MG63 (cell line): ENCODE results near the gene CDC42EP1. TPM values are rescaled to one million over a fixed set of nuclear protein-coding genes. Genes with fewer than 3 reads are reported as not detected.
"Not testable (repeated sequence)": the region's sequence is repeated elsewhere in the genome, so short reads cannot be mapped to it uniquely, and the experiment has no call there.

Experiments used
- DNase-seq: peaks from one replicate; pipeline ENCODE4 v3.0.0-alpha.2; 2020
- H3K27me3 ChIP-seq: fragments of 250-450 bp; sonication (Bioruptor Pico); 2 replicates; pipeline ENCODE4 v1.5.1; 2020; ENCODE audit warnings: mild to moderate bottlenecking, moderate library complexity
- H3K36me3 ChIP-seq: fragments of 250-450 bp; sonication (Bioruptor Pico); 2 replicates; pipeline ENCODE4 v1.5.1; 2020; ENCODE audit warnings: mild to moderate bottlenecking, moderate library complexity
- H3K4me3 ChIP-seq: fragments of 250-450 bp; sonication (Bioruptor Pico); 2 replicates; pipeline ENCODE4 v1.5.1; 2020; ENCODE audit warnings: mild to moderate bottlenecking, moderate library complexity
- H3K9me3 ChIP-seq: fragments of 250-450 bp; sonication (Bioruptor Pico); 2 replicates; pipeline ENCODE4 v1.5.1; 2020; ENCODE audit warnings: mild to moderate bottlenecking, moderate library complexity
- total RNA-seq: library from RNA; depleted of rRNA; stranded (reverse); fragments of >200 nt; shearing (Covaris generic); gene quantifications from 2 replicates; pipeline ENCODE4 v1.2.3, GENCODE V29; 2014; ENCODE audit warnings: low replicate concordance

CDC42EP1 gene
- total RNA-seq, 1 experiment from 2014 or later = 38.5 TPM

- not testable (repeated sequence) for H3K36me3 ChIP-seq, H3K4me3 ChIP-seq, H3K9me3 ChIP-seq, H3K27me3 ChIP-seq, DNase-seq
Measured at GRCh38 chr22:37591081-37591480, 30.8 kb downstream of the CDC42EP1 start.

- Histone ChIP-seq H3K36me3 (no peaks in the 10 kb centered on the region), H3K4me3 (0 out of 2 replicates have a peak overlapping the region, but pooled peaks have one; percentile 7), H3K9me3 (no peaks in the 10 kb centered on the region), H3K27me3 (no peaks in the 10 kb centered on the region)
- DNase-seq = no peak
Measured at GRCh38 chr22:37591823-37592404, 31.6 kb downstream of the CDC42EP1 start.

GRCh38 chr22:37594237-37594636 is 34.0 kb downstream of the CDC42EP1 start:
- Histone ChIP-seq H3K27me3 (no peaks in the 10 kb centered on the region), H3K36me3 (no peaks in the 10 kb centered on the region), H3K4me3 (no peak overlapping the region), H3K9me3 (no peaks in the 10 kb centered on the region)
- DNase-seq = no peak

- no peak overlapping the region for H3K4me3 ChIP-seq
- no peak for DNase-seq
- H3K36me3 ChIP-seq = no peaks in the 10 kb centered on the region
- no peaks in the 10 kb centered on the region for H3K27me3 ChIP-seq
- no peaks in the 10 kb centered on the region for H3K9me3 ChIP-seq
Measured at GRCh38 chr22:37599153-37599552, 38.9 kb downstream of the CDC42EP1 start.

GRCh38 chr22:37601203-37601539 is 40.9 kb downstream of the CDC42EP1 start:
- no peaks in the 10 kb centered on the region for H3K9me3 ChIP-seq
- H3K36me3 ChIP-seq = no peaks in the 10 kb centered on the region
- no peak for DNase-seq
- no peaks in the 10 kb centered on the region for H3K27me3 ChIP-seq
- peak overlapping the region; percentile 21 for H3K4me3 ChIP-seq

GRCh38 chr22:37601540-37602442 is 41.5 kb downstream of the CDC42EP1 start:
- peak; percentile 78 for DNase-seq
- H3K4me3 ChIP-seq = peak overlapping the region; percentile 21

GRCh38 chr22:37602546-37603277 is 42.4 kb downstream of the CDC42EP1 start:
- not testable (repeated sequence) for H3K4me3 ChIP-seq, DNase-seq

More at GRCh38 chr22:37601540-37602442, 41.5 kb downstream of the CDC42EP1 start:
- Histone ChIP-seq H3K9me3 (no peaks in the 10 kb centered on the region), H3K36me3 (no peaks in the 10 kb centered on the region), H3K27me3 (no peaks in the 10 kb centered on the region)

GRCh38 chr22:37604074-37604473 is 43.8 kb downstream of the CDC42EP1 start:
- Histone ChIP-seq H3K36me3 (no peaks in the 10 kb centered on the region), H3K9me3 (no peaks in the 10 kb centered on the region), H3K4me3 (no peak overlapping the region), H3K27me3 (no peaks in the 10 kb centered on the region)
- no peak for DNase-seq

More at GRCh38 chr22:37602546-37603277, 42.4 kb downstream of the CDC42EP1 start:
- H3K27me3 ChIP-seq, H3K36me3 ChIP-seq, H3K9me3 ChIP-seq: not testable (repeated sequence)

- DNase-seq = no peak
- Histone ChIP-seq H3K27me3 (no peaks in the 10 kb centered on the region), H3K4me3 (no peak overlapping the region), H3K36me3 (no peaks in the 10 kb centered on the region), H3K9me3 (no peaks in the 10 kb centered on the region)
Measured at GRCh38 chr22:37604875-37605274, 44.6 kb downstream of the CDC42EP1 start.

GRCh38 chr22:37607010-37607934 is 47.0 kb downstream of the CDC42EP1 start:
- peak; percentile 67 for DNase-seq
- no peaks in the 10 kb centered on the region for H3K27me3 ChIP-seq
- no peaks in the 10 kb centered on the region for H3K9me3 ChIP-seq
- no peak overlapping the region for H3K4me3 ChIP-seq
- 0 out of 2 replicates have a peak, but pooled peaks cover 3% of the 10 kb centered on the region for H3K36me3 ChIP-seq

- Histone ChIP-seq H3K27me3 (no peaks in the 10 kb centered on the region), H3K9me3 (no peaks in the 10 kb centered on the region), H3K4me3 (peak overlapping the region; percentile 82), H3K36me3 (peaks cover 3% of the 10 kb centered on the region; the same call in 1 of the 2 replicates)
- DNase-seq = no peak
Measured at GRCh38 chr22:37607935-37608476, 47.7 kb downstream of the CDC42EP1 start.

- peak; percentile 94 for DNase-seq
- Histone ChIP-seq H3K36me3 (peaks cover 3% of the 10 kb centered on the region; the same call in 1 of the 2 replicates), H3K9me3 (no peaks in the 10 kb centered on the region), H3K27me3 (no peaks in the 10 kb centered on the region), H3K4me3 (peak within 1 kb of the TSS; percentile 82)
Measured at GRCh38 chr22:37608477-37609239, 48.4 kb downstream of the CDC42EP1 start, which contains the start of gene GGA1. GGA1 (plus strand) TSS chr22:37608834; CDS start chr22:37608861, 27 bp downstream.

GRCh38 chr22:37609240-37610152 is 49.2 kb downstream of the CDC42EP1 start:
- DNase-seq = no peak

GRCh38 chr22:37610153-37610475 is 49.8 kb downstream of the CDC42EP1 start:
- H3K4me3 ChIP-seq = peak overlapping the region; percentile 82
- not testable (repeated sequence) for DNase-seq, H3K27me3 ChIP-seq, H3K9me3 ChIP-seq
- peaks cover 10% of the 10 kb centered on the region for H3K36me3 ChIP-seq

More at GRCh38 chr22:37609240-37610152, 49.2 kb downstream of the CDC42EP1 start:
- no peaks in the 10 kb centered on the region for H3K9me3 ChIP-seq
- peak overlapping the region; percentile 82 for H3K4me3 ChIP-seq
- peaks cover 4% of the 10 kb centered on the region; the same call in 1 of the 2 replicates for H3K36me3 ChIP-seq
- H3K27me3 ChIP-seq = no peaks in the 10 kb centered on the region
